NCI-H2196 (cell line): Measurements from ENCODE around the gene NXN.
"Not testable (repeated sequence)": the region's sequence is repeated elsewhere in the genome, so short reads cannot be mapped to it uniquely, and the experiment has no call there.

Experiments
- DNase-seq: peaks from one replicate; lab custom pipeline; 2025; ENCODE audit not compliant: unreplicated experiment; lab: John Stamatoyannopoulos, UW

Gene NXN

DNA sequence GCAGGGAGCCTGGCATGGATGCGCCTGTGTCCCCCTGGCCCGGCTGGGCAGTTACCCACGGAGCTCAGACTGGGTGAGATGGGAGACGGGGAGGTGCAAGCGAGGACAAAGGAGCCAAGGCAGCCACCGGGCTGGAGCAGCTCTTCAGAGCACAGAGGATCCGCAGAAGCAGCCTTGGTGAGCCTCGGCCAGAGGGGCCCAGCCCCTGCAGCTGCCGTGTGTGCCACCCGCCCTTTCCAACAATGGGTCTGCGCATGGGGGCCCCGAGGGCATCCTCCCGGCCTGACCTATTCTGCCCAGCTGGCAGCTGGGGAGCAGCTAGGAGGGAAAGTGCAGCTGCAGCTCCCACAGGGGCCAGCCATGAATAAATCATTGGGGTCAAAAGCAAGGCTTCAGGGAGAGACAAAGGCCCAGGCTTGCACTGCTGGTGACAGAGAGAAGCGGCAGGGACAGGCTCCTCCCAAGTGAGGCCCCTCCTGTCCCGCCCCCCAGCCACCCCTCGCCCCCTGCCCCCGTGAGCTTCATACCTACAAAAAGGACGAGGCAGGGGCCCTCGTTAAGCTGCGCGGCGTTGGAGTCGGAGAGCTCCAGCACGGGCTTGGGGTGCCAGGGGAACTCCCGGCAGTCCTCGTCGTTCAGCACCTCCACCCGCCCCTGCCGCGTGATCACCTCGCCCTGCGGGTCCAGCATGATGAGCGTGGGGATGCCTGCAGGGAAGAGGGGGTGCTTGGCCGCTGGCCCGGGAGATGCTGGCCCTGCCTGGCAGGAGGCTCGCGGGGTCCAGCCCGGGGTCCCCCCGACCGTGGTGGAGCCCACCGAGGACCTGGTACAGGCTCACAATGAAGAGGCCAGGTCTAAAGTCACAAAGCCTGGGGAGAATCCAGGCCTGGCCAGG, 174.8 kb downstream of the NXN start:
- no peak for DNase-seq

DNA sequence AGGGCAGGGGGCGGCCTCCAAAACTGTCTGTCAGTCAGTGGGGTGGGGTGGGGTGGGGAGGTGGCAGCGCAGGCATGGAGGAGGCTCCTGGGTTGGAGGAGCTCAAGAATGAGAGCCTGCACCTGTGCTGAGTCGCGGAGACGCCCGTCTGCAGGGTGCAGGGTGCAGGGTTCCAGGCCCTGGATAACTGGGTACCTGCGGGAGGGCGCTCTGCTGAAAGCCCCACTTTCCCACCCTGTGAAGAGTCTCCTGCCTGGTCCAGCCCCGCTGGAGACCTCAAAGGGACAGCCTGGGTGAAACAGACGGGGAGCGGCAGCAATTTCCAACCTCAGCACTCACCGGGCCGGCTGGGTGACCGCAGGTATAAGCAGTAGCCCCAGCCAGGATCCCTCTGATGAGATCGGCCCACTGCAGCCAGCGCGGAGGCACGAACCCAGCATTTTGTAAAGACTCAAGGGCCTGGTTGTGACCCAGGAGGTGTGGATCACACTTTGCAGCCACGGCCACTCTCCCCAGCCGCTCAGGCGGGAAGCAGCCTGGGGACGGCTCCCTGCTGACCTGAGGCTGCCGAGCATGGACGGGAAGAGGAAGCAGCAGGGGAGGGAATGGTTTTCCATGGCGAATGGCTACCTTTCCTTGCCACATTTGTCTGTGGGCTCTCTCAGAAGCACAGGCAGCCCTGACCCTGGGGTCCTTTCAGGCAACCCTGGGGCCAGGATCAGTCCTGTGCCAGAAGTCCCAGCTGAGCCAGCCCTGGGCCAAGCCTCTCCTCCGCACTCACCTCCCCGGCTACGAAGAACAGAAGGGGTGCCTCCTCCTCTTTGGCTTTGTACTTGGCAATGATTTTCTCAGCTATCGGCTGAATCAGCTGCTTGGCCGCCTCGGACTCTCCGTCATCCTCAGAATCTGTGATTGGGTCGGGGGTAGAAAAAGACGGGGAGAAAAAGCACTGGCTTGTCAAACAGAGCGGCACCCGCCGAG, 176.4 kb downstream of the NXN start:
- DNase-seq = no peak

DNA sequence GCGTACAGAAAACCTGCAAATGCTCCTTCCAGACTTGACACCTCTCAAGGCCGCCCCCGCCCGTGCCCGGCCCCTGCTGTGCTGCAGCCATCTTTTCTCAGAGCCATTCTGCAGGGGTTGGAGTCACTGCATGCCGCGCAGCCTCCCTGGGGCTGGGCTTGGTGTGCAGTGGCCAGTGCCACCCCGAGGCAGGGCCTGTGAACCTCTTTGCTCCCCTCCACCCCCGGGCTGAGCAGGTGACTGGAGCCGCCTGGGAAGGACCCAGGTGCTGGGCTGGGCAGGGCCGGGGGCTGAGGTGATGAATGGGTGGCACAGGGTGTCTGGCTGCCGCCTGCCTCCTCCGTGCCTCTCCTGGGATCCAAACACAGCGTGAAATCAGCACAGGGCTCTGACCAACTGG, 177.1 kb downstream of the NXN start:
- no peak for DNase-seq

DNA sequence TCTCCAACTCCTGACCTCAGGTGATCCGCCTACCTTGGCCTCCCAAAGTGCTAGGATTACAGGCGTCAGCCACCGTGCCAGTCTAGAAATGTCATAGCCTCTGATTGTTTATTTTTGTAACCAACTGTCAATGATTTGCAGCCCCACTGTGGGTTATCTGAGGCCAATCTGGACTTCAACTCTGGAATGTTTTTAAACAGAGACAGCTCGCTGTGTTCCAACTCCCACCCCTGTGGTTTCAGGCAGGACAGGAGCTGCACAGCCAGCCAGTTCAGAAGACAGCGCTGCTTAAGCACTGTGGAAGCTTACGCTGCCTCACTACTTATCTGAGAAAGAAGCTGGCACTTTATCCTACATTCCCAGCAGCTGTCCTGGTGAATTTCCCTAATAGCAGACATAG, 177.9 kb downstream of the NXN start:
- no peak for DNase-seq

DNA sequence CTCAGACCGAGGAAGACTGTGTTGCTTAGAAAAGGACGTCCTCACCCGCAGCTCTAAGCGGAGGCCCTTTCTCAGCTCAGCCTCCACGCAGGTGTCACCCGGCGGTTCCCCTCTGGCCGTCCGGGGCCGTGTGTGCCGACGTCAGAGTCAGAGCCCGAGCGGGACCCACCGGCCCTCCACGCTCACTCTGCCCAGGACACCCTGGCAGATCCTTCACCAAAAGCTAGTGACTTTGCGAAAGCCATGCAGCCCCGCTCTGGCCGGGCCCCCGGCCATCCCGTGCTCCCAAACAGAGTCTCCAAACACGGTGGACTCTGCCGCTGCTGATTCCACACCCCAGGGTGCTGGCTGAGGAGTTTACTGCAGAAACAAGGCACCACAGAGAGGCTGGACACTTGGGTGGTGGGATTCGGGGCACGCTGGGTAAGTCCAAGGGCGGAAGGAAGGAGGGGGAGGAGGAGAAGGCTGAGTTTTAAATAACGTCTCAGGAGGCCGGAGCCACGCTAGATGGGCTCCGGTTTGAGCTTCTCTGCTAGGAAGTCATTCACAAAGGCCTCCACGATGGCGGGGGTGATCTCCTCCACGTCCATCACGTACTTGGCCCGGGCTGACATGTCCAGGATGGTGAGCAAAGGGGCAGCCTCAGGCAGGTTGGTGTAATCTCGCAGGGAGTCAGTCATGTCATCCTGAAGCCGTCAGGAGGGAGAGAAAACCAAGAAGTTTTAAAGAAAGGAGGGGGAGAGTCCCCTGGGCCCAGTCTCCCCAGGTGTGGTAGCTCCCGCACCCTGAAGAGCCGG, 178.9 kb downstream of the NXN start:
- no peak for DNase-seq

DNA sequence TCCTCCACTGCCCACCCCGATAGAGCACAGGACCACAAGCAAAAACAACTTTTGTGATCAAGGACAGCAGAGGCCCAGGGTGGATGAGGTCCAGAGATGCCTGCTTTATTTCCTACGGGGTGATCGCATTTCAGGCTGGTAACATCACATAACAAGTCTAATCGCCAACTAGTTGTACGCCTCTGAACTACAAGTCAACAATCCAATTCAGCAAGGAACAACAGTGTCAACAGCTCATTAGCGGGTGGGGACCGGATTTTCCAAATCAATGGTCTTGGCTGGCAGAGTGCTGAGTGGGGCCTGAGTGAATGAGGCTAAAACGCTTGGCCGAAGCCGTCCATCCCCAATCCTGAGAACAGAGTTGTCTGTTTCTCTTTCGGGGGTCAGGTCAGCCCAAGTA, 180.3 kb downstream of the NXN start:
- DNase-seq = no peak

DNA sequence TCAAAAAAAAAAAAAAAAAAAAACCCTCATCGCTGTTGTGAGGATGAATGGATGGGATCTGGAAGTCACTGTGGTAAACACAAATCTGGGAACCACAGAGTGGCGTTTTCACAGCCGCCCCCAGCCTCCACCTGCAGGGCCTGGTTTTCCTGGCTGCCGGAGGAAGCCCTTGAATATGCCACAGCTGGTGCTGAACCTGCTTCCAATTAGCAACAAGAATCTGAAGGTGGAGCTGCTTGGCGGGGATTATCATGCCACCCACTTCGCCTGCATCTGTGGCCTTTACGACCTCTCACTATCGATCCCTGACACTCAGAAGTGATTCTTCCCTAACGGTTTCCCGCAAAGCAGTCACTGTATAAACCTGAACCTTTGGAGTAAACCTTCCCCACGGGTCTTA, 181.3 kb downstream of the NXN start:
- DNase-seq = no peak

DNA sequence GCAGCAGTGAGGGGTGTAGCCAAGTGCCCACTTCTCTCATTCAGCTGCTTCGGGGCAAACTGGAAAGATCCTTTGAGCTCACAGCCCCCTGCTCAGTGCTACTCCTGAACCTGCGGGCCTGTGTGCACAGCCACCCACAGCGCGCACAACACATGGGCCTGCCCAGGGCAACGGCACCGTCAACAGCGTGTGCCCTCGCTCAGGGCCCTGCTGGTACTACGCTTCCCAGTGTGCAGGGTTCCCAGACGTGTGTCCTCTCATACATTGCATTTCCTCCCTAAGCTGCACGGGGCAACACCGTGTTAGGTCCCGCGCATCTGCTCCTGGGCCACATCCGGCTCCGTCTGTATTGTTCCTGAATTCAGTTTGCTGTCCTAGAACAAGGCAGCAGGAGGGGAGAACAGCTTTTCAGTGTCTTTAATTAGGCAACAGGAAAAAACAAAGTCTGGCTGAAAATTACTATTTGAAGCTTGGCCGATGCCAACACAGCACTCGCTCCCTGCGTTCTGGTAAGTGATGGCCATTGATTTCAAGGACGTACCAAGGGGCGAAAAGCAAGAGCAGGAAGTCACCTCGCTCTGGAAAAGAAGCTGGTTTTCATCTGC, 182.2 kb downstream of the NXN start:
- DNase-seq = no peak

DNA sequence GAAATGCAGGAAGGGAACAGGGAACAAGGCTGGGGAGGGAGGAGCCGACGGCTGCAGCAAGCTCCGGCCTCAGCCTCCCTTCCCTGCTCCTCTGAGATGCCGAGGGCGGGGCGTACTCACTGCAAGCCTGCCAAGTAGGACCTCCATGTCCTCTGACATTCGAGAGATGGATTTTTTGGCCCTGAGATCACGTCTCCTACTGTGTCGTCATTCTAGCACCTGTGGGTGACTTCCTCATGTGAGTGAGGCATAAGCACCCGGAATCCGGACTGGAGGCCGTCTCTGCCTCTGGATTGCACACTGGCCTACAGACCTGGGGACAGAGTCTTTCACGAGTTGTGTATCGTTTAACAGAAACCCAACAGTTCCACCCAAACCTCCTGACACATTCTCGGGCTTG, 183.0 kb downstream of the NXN start:
- DNase-seq = no peak

DNA sequence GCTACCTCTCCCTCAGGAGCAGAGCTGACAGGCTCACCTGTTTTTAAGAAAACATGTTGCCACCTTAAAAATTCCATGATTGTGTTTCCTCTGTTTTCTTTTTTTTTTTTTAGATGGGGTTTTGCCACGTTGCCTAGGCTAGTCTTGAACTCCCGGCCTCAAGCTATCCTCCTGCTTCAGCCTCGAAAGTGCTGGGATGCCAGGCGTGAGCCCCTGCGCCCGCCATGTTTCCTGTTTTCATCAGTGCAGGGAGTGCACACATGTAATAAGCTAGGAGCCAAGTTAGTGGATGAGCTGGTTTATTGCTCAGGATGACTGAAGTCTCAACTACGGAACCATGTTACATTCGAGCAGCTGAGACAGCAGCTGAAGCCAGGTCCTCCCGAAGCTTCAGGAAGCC, 183.9 kb downstream of the NXN start:
- DNase-seq = no peak

DNA sequence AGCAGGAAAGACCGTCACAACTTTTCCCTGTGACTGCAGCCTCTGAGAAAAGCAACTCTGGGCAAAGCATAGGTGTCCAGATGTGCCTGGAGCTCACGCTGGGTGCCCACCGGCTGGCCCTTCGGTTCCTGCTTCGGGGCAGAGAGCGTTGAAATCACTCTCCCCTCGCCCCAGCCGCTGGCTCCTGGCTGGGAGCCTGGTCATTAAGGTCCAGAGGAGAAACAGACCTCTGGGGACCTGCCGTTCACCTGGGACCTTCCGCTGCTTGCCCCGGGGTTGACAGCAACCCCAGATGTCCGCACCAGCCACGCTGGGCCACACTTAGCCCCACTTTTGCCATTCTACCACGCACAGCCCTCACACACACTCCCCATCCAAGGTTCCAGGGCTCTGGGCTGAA, 184.3 kb downstream of the NXN start:
- no peak for DNase-seq

DNA sequence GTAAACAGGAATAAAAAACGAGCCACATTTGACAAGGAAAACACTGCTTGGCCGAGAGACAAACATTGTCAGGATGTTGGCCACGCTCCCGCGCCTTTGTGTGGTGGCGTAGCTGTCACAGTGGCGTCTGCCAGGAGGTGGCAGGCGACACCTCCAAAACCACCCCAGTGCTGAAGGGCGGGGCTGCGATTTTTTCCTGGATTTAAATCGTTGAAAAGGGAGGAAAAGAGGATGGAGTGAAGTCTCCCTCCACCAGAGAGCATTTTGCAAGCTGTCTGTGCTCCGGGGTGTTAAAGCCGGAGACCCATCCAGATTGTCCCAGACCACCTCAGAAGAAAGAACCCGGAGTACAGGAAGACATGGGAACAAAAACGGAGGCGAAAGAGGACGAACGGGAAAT, 184.7 kb downstream of the NXN start:
- DNase-seq = peak; percentile 67

DNA sequence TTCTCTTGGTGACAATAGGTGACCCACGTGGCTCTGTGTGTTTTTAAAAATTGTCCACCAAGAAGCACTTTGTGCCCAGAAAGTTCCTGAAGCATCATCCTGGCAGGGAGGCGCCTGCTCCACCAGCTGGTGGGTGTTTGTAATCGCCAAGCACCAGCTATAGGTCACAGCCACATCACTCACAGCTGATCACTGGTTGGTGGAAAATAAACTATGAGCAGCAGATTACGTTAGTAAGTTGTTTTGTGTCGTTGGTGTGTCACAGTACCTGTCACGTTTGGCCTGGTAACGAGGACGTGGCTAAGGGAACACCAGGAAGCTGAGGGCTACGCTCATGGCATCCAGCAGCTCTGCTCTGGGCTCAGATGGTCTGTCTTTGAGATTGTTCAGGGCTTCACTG, 187.3 kb downstream of the NXN start:
- DNase-seq = no peak

DNA sequence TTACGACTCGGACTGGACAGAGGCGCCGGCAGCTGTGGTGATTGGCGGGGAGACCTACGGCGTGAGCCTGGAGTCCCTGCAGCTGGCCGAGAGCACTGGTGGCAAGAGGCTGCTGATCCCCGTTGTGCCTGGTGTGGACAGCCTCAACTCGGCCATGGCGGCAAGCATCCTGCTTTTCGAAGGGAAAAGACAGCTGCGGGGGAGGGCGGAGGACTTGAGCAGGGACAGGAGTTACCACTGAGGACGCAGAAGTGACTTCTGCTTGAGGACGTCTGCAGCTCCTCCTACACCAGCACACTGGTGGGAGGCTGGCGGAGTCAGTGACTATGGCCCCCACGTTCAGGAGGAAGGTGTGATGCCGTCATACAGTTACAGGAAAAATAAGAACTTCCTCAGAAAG, 187.7 kb downstream of the NXN start:
- DNase-seq = no peak

DNA sequence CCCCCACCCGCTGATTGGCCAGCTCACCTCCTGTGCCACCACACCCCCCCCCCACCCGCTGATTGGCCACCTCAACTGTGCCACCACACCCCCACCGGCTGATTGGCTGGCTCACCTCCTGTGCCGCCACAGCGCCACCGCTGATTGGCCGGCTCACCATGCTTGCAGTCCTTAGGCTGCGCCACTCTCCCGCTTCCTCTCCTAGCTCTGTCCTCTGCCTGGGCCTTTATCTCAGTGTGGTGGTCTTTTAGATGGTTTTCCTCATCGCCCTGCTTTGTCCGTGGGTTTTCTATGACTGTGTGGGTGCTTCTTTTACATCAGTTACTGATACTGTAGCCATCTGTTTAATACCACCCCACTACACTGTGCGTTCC, 188.7 kb downstream of the NXN start:
- not testable (repeated sequence) for DNase-seq

DNA sequence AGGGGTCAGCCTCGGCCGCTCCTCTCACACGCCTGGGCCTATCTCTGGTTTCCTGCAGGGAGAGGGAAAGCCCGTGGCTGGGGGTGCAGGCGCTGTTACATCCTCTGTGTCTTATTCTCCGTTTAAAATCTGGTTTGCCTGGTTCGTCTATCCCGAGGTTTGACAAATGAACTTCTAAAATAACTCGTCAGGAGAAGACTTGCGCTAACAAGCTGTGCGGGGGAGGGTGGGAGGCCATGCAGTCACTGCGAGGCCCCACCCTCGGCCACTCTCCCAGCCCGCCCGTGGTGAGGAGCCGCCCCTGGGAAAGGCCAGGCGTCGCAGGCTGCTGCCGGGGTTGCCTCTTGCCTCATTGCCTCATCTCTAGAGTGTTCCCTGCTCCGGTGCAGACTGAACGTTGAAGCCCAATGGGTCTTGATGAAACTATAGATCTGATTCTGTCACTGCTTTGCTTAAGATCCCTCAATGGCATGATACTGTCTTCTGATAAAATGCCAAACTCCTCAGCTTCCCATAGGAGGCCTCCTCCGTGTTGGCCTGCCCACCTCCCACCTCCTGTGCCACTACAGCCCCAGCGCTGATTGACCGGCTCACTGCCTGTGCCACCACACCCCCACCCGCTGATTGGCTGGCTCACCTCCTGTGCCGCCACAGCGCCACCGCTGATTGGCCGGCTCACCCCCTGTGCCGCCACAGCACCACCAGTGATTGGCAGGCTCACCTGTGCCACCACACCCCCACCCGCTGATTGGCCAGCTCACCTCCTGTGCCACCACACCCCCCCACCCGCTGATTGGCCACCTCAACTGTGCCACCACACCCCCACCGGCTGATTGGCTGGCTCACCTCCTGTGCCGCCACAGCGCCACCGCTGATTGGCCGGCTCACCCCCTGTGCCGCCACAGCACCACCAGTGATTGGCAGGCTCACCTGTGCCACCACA, 189.4 kb downstream of the NXN start:
- not testable (repeated sequence) for DNase-seq

DNA sequence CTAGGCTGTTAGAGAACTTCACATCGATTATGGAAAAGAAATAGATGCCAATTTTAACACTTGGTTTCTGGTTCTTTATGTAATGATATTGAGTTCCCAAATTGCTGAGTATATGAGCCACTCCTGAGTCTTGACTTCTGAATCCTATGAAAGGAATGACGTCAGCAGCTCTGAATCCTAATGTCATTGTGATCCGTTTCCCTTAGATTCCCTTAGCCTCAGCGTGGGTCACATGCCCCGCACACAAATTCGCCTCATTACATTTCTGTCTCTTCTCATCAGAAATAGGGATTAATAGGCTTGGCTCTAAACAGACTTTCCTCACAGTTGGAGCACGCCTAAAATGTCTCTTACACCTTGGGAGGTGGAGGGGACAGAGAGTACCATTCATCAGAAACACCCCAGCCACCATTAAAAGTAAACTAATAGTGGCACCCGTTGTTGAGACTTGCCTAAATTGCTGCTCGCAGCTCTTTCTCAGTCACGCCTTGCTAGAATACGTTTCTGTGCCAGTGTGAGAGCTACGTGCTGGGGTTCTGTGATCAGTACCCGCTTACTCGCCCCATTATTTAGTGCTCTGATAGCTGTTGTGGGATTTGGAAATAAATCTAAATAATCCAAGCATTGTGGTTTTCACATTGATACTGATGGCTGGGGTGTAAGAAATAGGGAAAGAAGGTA, 190.3 kb downstream of the NXN start:
- DNase-seq = no peak

DNA sequence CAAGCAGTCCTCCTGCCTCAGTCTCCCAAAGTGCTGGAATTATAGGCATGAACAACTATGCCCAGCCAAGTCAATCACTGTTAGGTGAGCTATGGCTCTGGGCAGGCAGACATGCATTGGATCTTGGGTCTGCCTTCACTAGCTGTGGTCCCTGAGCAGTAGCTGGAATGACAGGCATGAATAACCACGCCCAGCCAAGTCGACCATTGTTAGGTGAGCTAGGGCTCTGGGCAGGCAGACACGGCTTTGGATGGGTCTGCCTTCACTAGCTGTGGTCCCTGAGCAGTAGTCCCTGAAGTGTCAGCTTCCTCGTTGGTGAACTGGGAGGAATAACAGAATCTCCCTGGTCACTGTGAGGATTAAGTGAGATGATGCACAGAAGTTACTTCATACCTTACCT, 191.0 kb downstream of the NXN start:
- DNase-seq = no peak

DNA sequence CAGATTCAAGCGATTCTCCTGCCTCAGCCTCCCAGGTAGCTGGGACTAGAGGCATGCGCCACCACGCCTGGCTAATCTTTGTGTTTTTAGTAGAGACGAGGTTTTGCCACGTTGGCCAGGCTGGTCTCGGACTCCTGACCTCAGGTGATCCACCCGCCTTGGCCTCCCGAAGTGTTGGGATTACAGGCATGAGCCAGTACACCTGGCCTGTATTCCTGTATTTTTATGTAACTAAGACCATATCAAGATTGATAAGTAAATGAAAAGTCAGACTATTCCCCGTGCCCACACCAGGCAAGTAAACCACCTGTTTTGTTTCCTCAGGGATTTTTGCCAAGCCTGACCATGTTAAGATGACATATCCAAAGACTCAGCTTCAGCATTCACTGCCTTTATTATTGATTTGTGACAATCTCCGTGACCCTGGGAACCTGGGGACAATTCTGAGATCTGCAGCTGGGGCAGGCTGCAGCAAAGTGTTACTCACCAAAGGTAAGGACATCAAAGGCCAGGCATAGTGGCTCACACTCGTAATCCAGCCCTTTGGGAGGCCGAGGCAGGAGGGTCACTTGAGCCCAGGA, 191.8 kb downstream of the NXN start:
- no peak for DNase-seq
